Stimulated activated memory B cell treated with anti-CD40 and anti-IgM and Interleukin-4, amounts not matched to agents 10 μg/mL and 1 μg/mL and 100 μg/mL, for 72 hours (primary cell): ENCODE measurements around the gene AFM.

Experiments used
- ATAC-seq: fragments of 150-1000 bp; cut with Tn5 transposase; 2 replicates; pipeline ENCODE4 v1.10.0; 2021
- H3K27ac Mint-ChIP-seq: one replicate; pipeline ENCODE4 v1.8.0; 2022; ENCODE audit warnings: mild to moderate bottlenecking, mixed read lengths
- H3K27me3 Mint-ChIP-seq: one replicate; pipeline ENCODE4 v1.8.0; 2022; ENCODE audit warnings: mixed read lengths
- H3K36me3 Mint-ChIP-seq: one replicate; pipeline ENCODE4 v1.8.0; 2022; ENCODE audit warnings: mixed read lengths
- H3K4me1 Mint-ChIP-seq: one replicate; pipeline ENCODE4 v1.8.0; 2022; ENCODE audit warnings: mixed read lengths
- H3K4me3 Mint-ChIP-seq: one replicate; pipeline ENCODE4 v1.8.0; 2022; ENCODE audit warnings: mild to moderate bottlenecking, moderate library complexity, mixed read lengths
- H3K9me3 Mint-ChIP-seq: one replicate; pipeline ENCODE4 v1.8.0; 2022; ENCODE audit warnings: mixed read lengths

AFM gene

DNA sequence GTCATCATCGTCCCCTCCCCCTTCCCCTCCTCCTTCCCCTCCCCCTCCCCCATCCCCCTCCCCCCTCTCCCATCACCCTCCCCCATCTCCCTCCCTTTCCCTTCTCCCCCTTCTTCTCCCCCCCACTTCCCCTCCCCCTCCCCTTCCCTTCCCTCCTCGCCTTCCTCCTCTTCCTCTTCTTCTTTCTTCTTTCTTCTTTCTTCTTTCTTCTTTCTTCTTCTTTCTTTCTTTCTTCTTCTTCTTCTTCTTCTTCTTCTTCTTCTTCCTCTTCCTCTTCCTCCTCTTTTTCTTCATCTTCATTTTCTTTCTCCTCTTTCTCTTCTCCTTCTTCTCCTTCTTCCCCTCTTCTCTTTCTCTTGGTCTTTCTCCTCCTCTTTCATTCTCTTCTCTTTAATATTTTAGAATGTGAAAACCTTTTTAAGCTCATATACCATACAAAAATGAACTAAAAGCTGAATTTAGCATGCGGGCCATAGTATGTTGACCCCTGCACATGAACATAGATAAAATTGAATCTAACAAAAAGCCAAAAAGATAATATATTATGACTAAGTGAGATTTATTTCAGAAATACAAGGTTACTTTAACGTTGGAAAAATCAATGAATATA is 20.5 kb upstream of the AFM start:
- peaks cover 5% of the 10 kb centered on the region for H3K4me1 Mint-ChIP-seq
- no peak overlapping the region for H3K27ac Mint-ChIP-seq
- H3K36me3 Mint-ChIP-seq = no peaks in the 10 kb centered on the region
- no peak overlapping the region for H3K4me3 Mint-ChIP-seq
- H3K27me3 Mint-ChIP-seq = peaks cover 34% of the 10 kb centered on the region
- no peak for ATAC-seq
- H3K9me3 Mint-ChIP-seq = peaks cover 3% of the 10 kb centered on the region

DNA sequence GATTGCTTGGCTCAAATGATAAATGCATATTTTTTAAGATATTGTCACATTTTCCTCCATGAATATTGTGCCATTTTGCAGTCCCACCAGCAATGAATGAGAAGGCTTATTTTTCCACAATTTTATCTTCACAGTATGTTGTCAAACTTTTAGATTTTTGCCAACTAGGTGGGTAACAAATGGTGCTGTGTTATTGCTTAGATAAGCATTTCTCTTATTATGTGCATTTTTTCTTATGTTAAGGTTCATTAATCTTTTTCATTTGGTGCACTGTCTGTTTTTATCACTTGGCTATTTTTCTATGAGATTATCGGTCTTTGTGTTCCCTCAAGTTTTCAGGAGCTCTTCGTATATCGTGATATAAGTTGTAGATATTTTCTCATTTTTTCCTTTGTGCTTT is 13.4 kb upstream of the AFM start:
- Mint-ChIP-seq H3K4me3 (no peak overlapping the region), H3K4me1 (no peaks in the 10 kb centered on the region), H3K27me3 (peaks cover 25% of the 10 kb centered on the region), H3K36me3 (no peaks in the 10 kb centered on the region), H3K9me3 (no peaks in the 10 kb centered on the region), H3K27ac (no peak overlapping the region)
- no peak for ATAC-seq

DNA sequence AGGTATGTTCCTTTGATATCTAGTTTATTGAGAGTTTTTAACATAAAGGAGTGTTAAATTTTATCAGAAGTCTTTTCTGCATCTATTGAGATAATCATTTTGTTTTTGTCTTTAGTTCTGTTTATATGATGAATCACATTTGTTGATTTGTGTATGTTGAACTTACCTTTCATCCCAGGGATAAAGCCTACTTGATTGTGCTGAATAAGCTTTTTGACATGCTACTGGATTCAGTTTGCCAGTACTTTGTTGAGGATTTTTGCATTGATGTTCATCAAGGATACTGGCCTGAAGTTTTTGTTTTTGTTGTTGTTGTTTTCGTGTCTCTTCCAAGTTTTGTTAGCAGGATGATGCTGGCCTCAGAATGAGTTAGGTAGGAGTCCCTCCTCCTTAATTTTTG is 10.8 kb upstream of the AFM start:
- Mint-ChIP-seq H3K4me3 (no peak overlapping the region), H3K9me3 (peaks cover 9% of the 10 kb centered on the region), H3K27ac (no peak overlapping the region), H3K27me3 (peaks cover 29% of the 10 kb centered on the region), H3K4me1 (no peaks in the 10 kb centered on the region), H3K36me3 (no peaks in the 10 kb centered on the region)
- ATAC-seq = no peak

DNA sequence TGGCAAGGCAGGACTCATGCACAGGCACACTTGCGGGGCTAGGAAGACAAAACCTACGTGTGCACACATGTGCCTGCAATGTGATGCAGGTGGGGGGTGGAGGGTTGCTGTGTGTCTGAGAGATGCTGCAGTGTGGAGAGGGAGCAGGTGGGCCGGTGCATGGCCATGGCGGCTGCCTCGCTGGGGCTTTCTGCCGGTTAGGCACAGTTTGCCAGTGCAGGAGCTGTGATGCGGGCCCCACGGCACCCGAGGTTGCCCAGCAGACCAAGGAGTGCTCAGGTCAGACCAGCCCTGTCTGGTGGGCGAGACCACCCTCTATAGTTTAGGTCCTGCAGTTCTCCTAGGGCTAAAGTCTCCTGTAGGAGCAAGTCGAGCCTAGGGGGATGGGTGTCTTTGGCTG is 4.4 kb upstream of the AFM start:
- Mint-ChIP-seq H3K9me3 (peaks cover 12% of the 10 kb centered on the region), H3K27me3 (peaks cover 24% of the 10 kb centered on the region), H3K4me1 (no peaks in the 10 kb centered on the region), H3K4me3 (no peak overlapping the region), H3K36me3 (no peaks in the 10 kb centered on the region), H3K27ac (no peak overlapping the region)
- ATAC-seq = peak; percentile 48

DNA sequence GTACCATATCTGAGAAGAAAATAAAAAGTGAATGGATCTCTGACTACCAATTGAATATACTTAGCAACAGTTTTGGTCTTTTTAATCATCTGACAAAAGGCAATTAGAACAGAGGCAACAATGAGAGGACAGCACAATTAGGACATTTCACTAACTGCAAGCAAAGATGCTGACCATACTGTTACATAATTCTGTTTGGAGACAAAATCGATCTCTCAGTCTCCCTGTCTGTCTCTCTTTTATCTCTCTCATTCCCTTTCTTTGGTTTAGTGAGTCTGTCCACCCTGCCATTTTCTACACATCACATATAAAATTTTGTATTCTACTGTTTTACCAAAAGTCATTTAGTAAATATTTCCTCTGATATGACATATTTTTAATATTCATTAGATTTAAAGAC is 2.2 kb upstream of the AFM start:
- Mint-ChIP-seq H3K27ac (no peak overlapping the region), H3K27me3 (peaks cover 27% of the 10 kb centered on the region), H3K4me3 (no peak overlapping the region), H3K9me3 (peaks cover 10% of the 10 kb centered on the region), H3K4me1 (no peaks in the 10 kb centered on the region), H3K36me3 (no peaks in the 10 kb centered on the region)
- no peak for ATAC-seq

DNA sequence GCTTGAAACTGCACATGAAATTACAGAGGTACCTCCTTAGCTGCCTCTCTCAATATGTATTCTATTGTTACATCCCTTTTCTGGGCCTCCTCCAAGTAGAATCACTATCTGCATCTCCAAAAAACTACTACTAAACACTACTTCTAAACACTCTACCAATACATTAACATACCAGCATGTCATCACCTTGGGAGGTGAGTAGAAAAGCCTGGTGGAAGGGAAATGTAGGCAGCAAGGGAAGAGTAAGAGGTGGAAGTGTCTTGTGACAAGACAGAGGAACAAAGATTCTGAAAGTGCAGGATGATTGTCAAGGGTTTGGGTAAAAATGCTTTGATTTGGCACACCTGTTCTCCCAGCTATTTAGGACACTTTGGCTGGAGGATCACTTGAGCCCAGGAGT is 3.5 kb downstream of the AFM start:
- Mint-ChIP-seq H3K4me1 (no peaks in the 10 kb centered on the region), H3K4me3 (no peak overlapping the region), H3K27ac (no peak overlapping the region), H3K27me3 (peaks cover 31% of the 10 kb centered on the region), H3K9me3 (no peaks in the 10 kb centered on the region), H3K36me3 (no peaks in the 10 kb centered on the region)
- no peak for ATAC-seq

DNA sequence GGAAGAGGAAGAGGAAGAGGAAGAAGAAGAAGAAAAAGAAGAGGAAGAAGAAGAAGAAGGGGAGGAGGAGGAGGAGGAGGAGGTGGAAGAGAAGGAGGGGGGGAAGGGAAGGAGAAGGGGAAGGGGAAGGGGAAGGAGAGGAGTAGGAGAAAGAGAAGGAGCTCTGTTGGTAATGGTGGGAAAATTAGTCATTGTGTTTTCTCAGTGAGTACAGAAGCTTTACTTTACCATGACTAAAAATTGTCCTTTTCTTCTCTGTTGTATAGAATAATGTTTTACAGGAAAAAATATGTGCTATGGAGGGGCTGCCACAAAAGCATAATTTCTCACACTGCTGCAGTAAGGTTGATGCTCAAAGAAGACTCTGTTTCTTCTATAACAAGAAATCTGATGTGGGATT is 4.1 kb downstream of the AFM start:
- peaks cover 29% of the 10 kb centered on the region for H3K27me3 Mint-ChIP-seq
- H3K27ac Mint-ChIP-seq = no peak overlapping the region
- no peaks in the 10 kb centered on the region for H3K36me3 Mint-ChIP-seq
- ATAC-seq = no peak
- no peaks in the 10 kb centered on the region for H3K4me1 Mint-ChIP-seq
- no peak overlapping the region for H3K4me3 Mint-ChIP-seq
- H3K9me3 Mint-ChIP-seq = no peaks in the 10 kb centered on the region

DNA sequence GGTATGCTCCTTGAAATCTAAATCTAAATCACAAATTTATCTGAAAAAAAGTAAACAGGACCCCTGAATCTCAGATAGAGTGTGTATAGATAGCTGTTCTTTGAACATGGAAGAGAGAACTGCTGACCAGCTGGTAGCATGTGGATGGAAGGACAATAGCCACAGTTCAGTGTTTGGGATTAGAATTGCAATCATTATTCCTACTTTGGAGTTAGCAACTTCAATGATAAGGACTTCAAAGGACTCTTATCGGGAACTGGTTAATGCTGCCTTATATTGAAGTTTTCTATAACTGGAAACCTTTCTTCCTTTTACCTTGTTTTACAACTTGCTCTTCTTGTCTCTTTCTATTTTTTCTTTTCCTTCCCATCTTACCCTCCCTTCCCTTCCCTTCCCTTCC is 5.0 kb downstream of the AFM start:
- Mint-ChIP-seq H3K27ac (no peak overlapping the region), H3K27me3 (peaks cover 22% of the 10 kb centered on the region), H3K4me1 (no peaks in the 10 kb centered on the region), H3K4me3 (no peak overlapping the region), H3K9me3 (no peaks in the 10 kb centered on the region), H3K36me3 (no peaks in the 10 kb centered on the region)
- no peak for ATAC-seq

DNA sequence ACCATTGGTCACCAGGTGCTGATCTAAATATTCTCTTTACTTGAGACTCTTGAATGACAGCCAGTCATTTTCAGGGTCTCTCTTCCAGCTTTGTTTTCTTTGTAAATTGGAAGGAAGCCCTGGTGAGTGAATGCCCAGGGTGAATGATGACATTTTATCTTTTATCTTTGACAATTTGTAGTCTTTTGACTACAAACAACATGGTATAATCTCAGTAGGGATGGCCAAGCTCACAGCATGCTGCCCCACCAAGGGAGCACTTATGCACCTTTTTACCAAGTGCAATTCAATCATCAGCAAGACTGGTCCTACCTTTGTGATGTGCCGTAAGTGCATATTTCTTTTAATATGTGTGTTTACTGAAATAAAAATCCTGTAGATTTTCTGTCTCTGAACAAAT is 5.7 kb downstream of the AFM start:
- no peaks in the 10 kb centered on the region for H3K36me3 Mint-ChIP-seq
- no peaks in the 10 kb centered on the region for H3K4me1 Mint-ChIP-seq
- peaks cover 20% of the 10 kb centered on the region for H3K27me3 Mint-ChIP-seq
- no peak overlapping the region for H3K4me3 Mint-ChIP-seq
- H3K9me3 Mint-ChIP-seq = no peaks in the 10 kb centered on the region
- no peak for ATAC-seq
- H3K27ac Mint-ChIP-seq = no peak overlapping the region

DNA sequence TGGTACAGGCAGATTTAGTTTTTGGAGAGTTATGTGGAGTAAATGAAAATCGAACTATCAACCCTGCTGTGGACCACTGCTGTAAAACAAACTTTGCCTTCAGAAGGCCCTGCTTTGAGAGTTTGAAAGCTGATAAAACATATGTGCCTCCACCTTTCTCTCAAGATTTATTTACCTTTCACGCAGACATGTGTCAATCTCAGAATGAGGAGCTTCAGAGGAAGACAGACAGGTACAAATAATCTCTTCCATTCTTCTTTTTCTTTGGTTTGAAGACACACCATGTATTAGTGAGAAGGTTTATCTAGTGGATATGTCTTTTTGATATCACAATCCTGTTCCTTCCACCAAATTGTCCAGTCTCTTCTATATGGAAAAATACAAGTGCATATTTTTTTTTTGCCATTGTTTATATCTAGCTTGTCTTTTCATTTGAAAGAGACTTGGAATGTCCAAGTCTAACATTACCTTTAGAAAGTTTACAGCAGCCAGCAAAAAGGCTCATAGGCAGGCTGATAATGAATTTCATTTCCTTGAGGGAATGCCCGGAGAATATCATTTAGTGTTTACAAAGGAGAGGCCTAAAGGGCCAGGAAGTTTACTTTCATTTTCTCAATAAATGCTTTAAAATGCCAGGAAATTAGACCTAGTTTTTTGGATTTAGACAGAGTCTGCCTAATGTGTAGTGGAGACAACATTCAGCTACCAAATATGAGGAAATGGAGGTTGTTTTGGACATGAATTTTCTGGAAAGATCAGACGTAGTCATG is 18.6 kb downstream of the AFM start:
- Mint-ChIP-seq H3K4me1 (peaks cover 5% of the 10 kb centered on the region), H3K4me3 (no peak overlapping the region), H3K36me3 (no peaks in the 10 kb centered on the region), H3K27me3 (no peaks in the 10 kb centered on the region), H3K27ac (no peak overlapping the region), H3K9me3 (no peaks in the 10 kb centered on the region)
- no peak for ATAC-seq

DNA sequence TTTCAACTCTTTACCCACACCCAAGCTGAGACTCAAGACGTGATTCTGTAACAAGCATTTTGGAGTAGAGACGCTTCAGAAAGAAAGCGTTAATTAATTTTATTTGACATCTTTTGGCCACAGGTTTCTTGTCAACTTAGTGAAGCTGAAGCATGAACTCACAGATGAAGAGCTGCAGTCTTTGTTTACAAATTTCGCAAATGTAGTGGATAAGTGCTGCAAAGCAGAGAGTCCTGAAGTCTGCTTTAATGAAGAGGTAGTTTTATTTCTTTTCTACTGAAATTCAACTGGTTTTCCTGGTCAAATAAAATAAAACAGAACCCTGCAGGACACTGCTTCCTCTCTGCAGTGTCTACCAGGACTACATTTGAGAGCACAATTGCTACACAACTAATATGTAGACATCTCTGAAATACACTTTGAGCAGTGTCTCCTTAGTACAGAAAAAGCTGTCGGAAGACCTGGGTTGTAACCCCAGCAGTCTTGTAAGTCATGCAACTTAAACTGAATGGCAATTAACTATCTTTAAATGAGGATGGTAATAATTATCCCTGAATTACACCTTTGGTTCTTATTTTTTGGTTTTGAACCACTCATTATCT is 20.2 kb downstream of the AFM start:
- H3K27me3 Mint-ChIP-seq = no peaks in the 10 kb centered on the region
- H3K36me3 Mint-ChIP-seq = no peaks in the 10 kb centered on the region
- no peak overlapping the region for H3K4me3 Mint-ChIP-seq
- H3K9me3 Mint-ChIP-seq = no peaks in the 10 kb centered on the region
- ATAC-seq = peak; percentile 55
- no peak overlapping the region for H3K27ac Mint-ChIP-seq
- peaks cover 5% of the 10 kb centered on the region for H3K4me1 Mint-ChIP-seq

DNA sequence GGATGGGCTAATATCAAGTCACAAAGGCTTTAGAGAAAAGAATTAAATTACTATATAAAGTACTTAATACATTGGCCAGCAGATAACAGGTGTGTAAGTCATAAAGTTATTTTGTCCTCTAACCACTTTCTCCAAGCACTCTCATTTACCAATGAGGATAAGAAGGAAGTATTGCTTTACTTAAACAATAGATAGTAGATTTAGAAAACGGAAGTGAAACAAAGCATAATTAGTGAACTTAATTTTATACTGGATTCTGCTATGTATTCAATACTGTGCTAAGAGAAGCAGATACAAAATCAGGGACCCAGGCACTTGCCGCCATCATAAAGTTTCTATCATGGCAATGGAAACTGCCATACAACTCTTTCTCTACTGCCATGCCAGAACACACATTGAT is 24.0 kb downstream of the AFM start:
- Mint-ChIP-seq H3K4me3 (no peak overlapping the region), H3K9me3 (no peaks in the 10 kb centered on the region), H3K36me3 (no peaks in the 10 kb centered on the region), H3K4me1 (no peaks in the 10 kb centered on the region), H3K27ac (no peak overlapping the region), H3K27me3 (no peaks in the 10 kb centered on the region)
- ATAC-seq = no peak

DNA sequence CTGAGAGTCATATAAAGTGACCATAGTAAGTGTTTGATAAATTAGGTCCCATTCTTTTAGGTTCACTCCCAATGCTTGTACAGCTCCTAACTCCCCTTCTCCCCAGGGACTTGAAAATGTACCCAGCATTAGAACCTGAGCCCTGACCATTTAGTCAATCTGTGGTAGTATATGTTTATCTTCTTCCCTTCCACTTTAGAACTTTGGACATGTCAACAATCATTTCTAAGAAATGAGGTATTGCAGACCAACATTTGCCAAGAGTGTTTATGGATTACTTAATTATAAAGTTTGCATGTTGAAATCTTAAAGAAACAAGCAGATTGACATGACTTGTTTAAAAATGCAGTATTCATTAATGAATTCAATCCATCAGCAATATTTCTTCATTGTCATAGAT is 26.0 kb downstream of the AFM start:
- ATAC-seq = no peak
- Mint-ChIP-seq H3K9me3 (no peaks in the 10 kb centered on the region), H3K36me3 (no peaks in the 10 kb centered on the region), H3K27me3 (no peaks in the 10 kb centered on the region), H3K27ac (no peak overlapping the region), H3K4me1 (no peaks in the 10 kb centered on the region), H3K4me3 (no peak overlapping the region)

DNA sequence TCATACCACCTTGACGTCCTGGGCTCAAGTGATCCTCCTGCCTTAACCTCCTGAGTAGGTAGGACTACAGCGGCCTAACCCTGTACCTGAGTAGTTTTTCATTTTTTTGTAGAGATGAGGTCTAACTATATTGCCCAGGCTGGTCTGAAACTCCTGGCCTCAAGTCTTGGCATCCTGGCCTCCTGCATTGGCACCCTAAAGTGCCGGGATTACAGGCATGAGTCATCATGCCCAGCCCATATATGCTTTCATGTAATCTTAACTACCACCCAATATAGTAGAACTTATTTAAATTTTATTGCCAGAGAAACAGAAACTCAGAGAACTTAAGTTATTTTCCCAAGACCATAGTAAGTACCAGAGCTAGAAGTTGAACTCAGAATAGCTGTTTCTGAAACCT is 27.1 kb downstream of the AFM start:
- H3K9me3 Mint-ChIP-seq = no peaks in the 10 kb centered on the region
- H3K36me3 Mint-ChIP-seq = no peaks in the 10 kb centered on the region
- no peak for ATAC-seq
- no peaks in the 10 kb centered on the region for H3K4me1 Mint-ChIP-seq
- no peak overlapping the region for H3K4me3 Mint-ChIP-seq
- H3K27me3 Mint-ChIP-seq = peaks cover 9% of the 10 kb centered on the region
- H3K27ac Mint-ChIP-seq = no peak overlapping the region

DNA sequence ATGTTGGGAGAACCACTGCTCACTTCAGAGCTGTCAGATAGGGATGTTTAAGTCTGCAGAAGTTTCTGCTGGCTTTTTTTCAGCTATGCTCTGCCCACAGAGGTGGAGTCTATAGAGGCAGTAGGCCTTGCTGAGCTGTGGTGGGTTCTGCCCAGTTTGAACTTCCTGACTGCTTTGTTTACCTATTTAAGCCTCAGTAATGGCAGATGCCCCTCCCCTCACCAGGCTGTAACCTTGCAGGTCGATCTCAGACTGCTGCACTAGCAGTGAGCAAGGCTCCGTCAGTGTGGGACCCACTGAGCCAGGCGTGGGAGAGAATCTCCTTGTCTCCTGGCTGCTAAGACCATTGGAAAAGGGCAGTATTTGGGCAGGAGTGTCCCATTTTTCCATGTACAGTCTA is 36.8 kb downstream of the AFM start:
- H3K4me3 Mint-ChIP-seq = no peak overlapping the region
- no peaks in the 10 kb centered on the region for H3K9me3 Mint-ChIP-seq
- H3K4me1 Mint-ChIP-seq = peaks cover 9% of the 10 kb centered on the region
- no peak overlapping the region for H3K27ac Mint-ChIP-seq
- peaks cover 72% of the 10 kb centered on the region for H3K27me3 Mint-ChIP-seq
- no peak for ATAC-seq
- H3K36me3 Mint-ChIP-seq = no peaks in the 10 kb centered on the region

DNA sequence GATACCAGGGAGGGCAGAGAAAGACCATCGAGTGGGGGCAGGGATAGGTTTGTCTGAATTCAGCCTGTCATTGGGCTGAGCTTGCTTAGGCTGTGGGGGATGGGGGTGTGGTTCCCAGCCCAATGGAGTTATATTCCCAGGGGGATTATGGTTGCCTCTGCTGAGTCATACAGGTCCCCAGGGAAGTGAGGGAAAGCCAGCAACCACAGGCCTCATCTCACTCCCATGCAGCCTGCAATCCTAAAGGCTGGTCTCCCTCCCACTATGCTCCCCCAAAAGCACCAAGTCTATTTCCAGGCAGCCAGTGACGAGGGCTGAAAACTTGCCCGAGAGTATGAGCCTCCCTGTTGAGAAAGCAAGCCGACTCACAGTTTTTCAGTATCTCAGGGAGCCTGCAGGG is 39.3 kb downstream of the AFM start:
- Mint-ChIP-seq H3K27ac (no peak overlapping the region), H3K36me3 (no peaks in the 10 kb centered on the region), H3K27me3 (peaks cover 48% of the 10 kb centered on the region), H3K4me1 (peaks cover 9% of the 10 kb centered on the region), H3K4me3 (no peak overlapping the region), H3K9me3 (no peaks in the 10 kb centered on the region)
- peak; percentile 58 for ATAC-seq
